ENCODE results near the gene GLS.

Gene GLS

GRCh38 chr2:190997526-190998113 is 117.0 kb downstream of the GLS start:
- no peak for DNase-seq

GRCh38 chr2:190999058-190999457 is 118.4 kb downstream of the GLS start:
- DNase-seq, result no peak

DNA sequence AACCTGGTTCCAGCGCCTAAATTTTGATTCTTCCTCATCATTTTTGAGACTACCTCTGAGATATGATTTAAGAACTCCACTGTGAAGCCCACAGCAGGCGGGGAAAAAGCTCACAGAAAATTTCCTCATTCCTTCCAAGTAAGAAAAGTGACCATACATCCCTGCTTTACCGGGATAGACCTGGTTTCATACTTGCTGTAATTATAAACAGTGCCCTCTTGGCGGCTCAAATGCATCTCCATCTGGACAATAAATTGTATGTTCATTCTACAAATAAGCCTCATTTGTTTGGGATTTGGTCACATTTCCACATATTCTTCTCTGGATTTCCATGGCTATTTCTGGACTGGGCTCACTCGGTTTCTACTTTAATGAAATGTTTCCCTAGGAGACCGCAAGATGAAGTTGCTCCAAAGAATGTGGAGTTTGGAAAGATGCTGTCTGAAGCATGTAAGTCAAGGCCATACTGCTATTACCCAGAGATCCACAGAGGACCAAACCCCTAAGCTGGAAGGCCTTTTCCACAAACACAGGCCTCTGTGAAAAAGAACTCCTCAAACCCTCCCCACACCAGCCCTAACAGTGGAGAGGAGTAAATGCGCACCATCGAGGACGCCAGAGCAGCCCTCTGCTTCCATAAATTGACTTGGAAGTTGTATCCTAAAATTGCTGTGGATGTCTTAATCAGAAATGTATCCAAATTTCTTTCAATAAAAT is 119.5 kb downstream of the GLS start:
- no peak for DNase-seq

DNA sequence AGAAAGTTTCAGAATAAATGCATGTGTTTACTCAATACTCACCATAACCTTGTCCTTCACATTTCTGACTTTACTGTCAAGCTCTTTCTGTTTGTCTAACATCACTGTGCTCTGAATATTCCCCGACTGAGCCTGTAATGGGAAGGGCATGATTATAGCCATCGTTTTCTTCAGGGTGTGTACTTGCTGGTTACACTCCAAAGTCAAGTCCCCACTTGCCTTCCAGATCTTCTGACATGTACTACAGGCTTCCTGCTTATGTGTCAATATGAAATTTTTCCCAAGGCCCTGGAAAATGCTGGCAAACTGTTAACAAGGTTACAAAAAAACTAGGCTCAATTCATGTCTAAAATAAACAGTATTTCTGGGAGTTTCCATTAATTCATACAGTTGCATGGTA is 120.4 kb downstream of the GLS start:
- no peak for DNase-seq

DNA sequence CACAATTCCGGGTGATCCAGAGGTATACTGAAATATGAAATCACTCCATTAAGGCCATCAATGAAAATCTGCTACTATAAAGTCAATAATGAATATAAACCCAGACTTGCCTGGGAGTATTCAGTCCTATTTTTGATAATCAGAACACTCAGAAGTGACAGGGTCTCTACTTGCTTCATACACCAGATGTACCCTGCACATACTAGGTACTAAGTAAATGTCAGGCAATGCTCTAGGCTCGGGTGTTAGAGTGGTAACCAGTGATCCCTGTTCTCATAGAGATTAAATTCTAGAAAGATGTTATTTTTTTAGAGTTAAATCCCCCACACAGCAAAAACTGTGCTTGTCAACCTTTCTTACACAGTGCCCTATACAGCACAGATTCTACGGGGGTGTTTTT is 121.0 kb downstream of the GLS start:
- no peak for DNase-seq

DNA sequence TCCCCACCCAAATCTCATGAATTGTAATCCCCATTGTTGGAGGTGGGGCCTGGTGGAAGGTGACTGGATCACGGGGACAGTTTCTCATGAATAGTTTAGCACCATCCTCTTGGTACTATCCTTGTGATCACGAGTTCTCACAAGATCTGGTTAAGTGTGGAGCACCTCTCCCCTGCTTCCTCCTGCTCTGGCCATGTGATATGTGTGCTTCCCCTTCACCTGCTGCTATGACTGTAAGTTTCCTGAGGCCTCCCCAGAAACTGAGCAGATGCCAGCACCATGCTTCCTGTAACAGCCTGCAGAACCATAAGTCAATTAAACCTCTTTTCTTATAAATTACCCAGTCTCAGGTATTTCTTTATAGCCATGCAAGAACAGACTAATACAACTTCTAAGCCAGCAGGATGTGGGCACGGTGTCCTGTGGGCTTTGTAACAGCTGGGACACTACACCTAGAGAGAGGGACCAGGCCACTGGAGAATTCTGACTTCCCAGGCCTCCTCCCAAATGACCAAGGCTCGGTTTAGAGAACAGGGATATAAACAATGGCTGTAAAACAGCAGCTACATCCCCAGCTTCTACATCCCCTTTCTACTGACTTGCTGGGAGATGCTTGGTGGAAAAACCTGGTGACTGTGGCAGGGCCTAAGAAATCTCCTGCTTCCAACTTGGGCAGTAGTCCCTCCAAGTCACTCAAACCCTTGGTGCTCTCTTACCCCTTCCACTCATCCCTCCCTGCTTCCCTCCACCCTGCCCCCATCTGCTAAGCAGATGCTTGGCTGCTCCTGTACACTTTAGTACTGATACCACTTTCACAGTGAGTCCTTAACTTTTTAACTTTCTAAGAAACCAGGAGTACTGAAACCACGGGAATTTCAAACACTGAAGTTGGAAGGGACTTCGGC is 123.0 kb downstream of the GLS start:
- no peak for DNase-seq

DNA sequence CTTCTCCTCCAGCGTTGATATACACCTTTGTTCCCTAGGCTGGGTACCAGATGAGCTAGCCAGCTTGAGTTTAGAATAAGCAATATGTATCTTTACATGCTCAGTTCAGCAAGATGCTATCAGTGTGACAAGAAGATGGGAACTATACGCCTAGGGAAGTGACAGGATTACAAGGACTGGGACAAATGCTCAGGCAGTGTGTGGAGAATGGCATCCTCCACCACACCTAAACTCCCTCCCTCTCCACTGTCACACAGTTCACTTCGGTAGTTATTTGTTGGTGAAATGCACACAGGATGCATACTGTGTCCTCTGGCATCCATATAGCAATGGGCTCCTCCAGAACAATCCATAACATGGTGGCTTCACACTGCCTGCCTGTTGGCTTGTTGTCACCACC is 125.7 kb downstream of the GLS start:
- no peak for DNase-seq

GRCh38 chr2:191006997-191007783 is 126.6 kb downstream of the GLS start:
- DNase-seq, result no peak

GRCh38 chr2:191008286-191008685 is 127.7 kb downstream of the GLS start:
- DNase-seq, result no peak

- DNase-seq, result peak; percentile 38
Observed at GRCh38 chr2:191009541-191010374, 129.1 kb downstream of the GLS start.

DNA sequence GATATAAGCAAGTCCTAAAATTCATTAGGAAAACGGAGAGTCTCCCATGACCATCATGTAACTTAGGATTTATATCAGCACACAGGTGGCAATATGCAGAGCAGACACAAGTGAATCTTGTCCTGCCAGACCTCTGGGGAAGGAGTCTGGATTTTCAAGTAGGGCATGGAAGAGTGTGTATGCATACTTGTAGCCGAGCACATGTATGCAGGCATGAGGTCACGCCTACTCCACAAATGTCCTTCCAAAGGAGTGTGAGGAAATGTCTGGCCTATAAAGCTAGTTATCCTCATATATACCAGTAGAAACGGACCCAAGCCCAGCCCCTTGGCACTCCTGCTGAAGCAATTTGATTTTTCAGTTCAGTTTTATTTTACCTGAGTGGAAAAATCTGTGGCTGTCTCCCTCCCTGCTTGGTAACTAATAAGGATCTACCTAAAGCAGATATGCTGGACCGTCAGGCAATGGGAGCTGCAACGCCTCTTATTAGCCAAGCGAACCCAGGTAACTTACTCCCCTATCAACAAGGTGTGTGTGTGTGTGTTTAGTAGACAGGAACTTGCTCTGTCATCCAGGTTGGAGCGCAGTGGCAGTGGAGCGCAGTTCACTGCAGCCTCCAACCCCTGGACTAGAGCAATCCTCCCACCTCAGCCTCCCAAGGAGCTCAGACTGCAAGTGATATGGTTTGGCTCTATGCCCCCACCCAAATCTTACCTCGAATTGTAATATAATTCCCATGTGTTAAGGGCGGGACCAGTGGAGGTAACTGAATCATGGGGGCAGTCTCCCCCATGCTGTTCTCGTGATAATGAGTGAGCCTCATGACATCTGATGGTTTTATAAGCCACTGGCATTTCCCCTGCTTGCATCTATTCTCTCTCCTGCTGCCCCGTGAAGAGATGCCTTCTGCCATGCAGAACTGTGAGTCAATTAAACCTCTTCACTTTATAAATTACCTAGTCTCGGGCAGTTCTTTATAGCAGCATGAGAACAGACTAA is 130.6 kb downstream of the GLS start:
- DNase-seq, result peak; percentile 57

DNA sequence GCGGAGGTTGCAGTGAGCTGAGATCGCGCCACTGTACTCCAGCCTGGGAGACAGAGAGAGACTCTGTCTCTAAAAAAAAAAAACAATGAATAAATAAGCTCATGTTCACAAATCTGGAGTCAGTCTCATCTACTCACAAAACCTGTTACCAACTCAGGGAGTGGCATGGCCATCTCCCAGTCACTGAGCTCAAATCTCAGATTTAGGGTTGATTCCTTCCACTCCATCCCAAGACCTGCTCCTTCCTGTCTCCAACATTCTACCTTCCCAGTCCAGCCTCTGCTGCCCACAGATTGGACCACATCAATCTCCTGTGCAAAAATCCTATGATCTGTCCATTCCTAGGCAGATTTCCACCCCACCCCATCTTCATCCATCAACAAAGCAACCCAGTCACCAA is 131.7 kb downstream of the GLS start:
- DNase-seq, result no peak

DNA sequence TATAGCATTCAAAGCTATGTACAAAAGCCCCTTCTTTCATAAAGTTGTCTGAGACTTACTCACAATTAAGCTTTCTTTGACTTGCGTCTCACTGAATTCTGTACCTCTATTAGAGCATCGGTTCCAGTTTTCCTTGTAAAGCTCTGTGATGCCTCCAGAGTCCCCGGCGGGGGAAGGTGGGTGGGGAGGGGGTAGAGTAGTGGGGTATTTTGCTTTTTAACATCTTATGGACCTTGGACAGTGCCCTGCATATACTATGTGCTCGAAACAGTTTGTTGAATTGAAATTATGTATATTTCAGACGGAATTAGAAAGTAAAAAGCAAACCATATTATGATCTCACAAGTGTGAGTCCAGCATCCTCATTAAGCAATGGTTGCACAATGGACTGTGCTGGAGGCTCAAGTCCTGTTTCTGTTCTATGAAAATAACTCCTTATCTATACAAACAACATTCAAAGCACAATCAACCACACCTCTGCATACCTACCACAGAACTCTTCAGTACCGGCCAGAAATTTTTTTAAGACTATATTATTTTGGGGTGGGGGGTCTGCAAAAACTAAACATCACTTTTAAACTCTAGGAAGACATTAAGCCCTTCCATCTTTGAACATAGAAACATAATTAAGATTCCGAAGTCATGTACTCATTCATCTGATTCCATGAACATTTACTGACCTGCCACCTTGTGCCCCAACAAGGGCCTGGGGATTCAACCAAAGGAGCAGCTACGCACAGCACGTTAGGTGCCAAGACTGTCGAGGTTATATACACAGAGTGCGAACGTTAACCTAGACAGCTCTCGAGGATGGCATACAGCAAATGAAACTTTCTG is 132.4 kb downstream of the GLS start:
- peak; percentile 27 for DNase-seq

DNA sequence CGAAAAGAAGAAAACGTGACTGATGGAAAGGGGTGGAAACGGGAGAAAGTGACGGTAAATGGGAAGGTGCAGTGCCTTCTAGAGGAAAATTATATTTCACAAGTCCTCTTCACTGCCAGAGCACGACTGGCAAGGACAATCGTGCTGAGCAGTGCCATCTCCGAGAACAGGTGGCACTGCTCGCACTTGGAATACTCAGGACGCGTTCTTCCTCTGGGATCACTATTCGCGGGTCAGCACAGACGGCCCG is 133.0 kb downstream of the GLS start:
- DNase-seq, result no peak

GRCh38 chr2:191013932-191014652 is 133.5 kb downstream of the GLS start, which contains the start of gene STAT1:
Gene STAT1, minus strand, starts transcription at chr2:191014171. Its CDS starts 4,168 bp downstream, at chr2:191010003.
- peak; percentile 98 for DNase-seq

GRCh38 chr2:191014653-191015020 is 134.0 kb downstream of the GLS start:
- DNase-seq, result no peak
